Astrocyte (in vitro differentiated cells and primary cell): ENCODE results near the gene HEATR5A.
"Not testable (repeated sequence)": the region's sequence is repeated elsewhere in the genome, so short reads cannot be mapped to it uniquely, and the experiment has no call there.

ENCODE experiments used
- CTCF ChIP-seq: IDR thresholded peaks from 2 replicates; pipeline ENCODE4 v1.5.1; 2011; ENCODE audit warnings: low read depth, mild to moderate bottlenecking, inconsistent platforms, low read length, moderate library complexity; ENCODE audit not compliant: insufficient read depth
- EZH2 ChIP-seq: IDR thresholded peaks from 2 replicates; pipeline ENCODE4 v1.6.1; 2012; ENCODE audit warnings: mild to moderate bottlenecking, low read length, inconsistent platforms; ENCODE audit not compliant: insufficient read depth

GRCh38 chr14:31276417-31276816 is 143.9 kb downstream of the HEATR5A start:
- TF ChIP-seq CTCF, EZH2: not testable (repeated sequence)
